ENCODE results near the gene PCNX2.
"Not testable (repeated sequence)": the region's sequence is repeated elsewhere in the genome, so short reads cannot be mapped to it uniquely, and the experiment has no call there.

PCNX2 gene

DNA sequence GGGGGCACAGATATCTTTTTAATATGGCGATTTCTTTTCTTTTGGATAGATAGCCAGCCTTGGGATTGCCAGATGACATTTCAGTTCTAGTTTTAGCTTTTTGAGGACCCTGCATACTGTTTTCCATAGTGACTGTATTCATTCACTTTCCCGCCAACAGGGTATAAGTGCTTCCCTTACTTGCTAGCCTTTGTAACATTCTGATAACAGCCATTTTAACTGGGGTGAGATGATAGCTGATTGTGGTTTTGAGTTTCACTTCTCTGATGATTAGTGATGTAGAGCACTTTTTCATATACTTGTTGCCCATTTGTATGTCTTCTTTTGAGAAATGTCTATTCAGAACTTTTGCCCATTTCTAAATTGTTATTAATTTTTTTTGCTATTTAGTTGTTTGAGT lies 193.2 kb downstream of the PCNX2 start:
- no peak for DNase-seq (ENCODE audit: low spot score)

DNA sequence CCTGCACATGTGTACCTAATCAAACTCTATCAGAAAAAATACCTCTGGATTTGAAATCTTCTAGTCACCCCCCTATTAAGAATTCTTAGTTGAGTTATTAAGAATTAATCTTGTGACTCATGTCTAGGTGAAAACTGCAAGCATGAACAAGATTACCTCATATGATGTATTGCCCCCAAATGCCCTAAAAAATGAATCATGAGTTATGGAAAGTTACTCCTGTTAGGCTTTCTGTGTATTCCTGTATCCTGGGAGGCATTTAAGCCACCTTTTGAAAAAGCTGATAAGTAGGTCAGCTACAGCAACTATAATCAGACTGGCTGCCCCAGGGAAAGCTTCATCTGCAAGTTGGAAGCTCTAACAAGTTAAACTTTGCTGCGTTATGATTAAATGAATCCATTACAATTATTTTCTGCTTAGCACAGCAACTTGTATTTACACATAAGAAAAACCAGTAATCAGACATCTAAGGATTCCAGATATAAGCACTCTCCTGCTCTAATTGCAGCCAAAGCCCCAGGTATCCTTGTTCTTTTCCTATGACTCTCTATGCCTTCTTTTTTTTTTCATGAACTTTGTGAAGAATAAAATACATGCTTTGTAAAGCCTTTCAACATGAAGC lies 197.5 kb downstream of the PCNX2 start:
- no peak for DNase-seq (ENCODE audit: low spot score)

GRCh38 chr1:233097546-233097945 lies 198.0 kb downstream of the PCNX2 start:
- DNase-seq (ENCODE audit: low spot score): no peak

GRCh38 chr1:233094691-233095090 lies 200.8 kb downstream of the PCNX2 start:
- DNase-seq (ENCODE audit: low spot score): no peak

- no peak for DNase-seq (ENCODE audit: low spot score)
Observed at GRCh38 chr1:233094269-233094668, 201.3 kb downstream of the PCNX2 start.

DNA sequence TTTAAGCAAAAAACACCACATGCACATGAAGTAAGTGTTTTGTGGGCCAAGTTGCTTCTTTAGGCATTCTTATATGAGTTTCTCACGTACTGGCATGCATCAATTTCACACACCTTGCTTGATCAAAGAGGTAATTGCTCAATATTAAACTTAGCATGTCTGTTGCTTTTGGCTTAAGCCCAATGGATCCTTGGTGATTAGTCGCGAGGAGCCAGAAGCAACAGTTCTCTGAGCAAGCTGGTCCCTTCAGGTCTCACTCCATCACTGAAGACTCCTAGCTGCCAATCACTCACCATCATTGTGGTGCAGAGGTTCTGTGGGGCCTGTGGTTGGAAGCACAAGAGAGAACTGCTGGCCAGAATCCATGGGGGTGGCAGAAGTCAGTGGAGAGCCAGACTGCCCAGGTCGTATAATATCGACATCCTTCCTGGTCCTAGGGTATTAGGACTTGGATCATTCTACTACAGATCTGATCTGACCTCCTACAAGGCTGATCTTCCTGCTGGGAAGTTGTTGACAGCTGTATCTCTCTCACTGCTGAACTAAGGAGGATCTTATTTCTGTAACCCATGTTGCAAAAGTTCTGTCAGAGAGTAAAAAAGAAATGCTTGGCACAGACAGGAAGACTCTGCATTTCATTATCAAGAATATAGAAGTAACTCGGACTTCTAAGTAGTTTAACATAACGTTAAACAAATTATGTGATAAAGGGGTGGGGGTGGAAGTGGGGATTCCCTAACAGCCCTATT lies 204.6 kb downstream of the PCNX2 start:
- DNase-seq (ENCODE audit: low spot score): no peak

GRCh38 chr1:233089251-233089650 lies 206.3 kb downstream of the PCNX2 start:
- no peak for DNase-seq (ENCODE audit: low spot score)

DNA sequence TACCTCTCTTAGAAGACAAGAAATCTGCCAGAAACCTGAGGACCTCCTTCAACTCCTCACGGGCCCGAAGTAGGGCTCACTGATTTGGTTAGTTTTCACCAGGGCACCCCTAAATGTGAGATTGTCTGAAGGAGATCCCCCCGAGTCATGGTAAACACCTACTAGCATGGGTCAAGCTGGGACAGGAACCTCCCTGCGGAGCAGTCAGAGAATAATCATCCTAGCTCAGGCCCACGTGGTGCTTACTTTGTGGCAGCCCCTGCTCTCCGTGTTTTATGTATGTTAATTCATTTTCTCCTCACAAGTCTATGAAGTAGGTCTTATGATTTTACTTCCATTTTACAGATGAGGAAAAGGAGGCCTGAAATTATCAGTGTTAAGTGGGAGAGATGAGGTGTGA lies 206.9 kb downstream of the PCNX2 start:
- DNase-seq (ENCODE audit: low spot score): no peak

DNA sequence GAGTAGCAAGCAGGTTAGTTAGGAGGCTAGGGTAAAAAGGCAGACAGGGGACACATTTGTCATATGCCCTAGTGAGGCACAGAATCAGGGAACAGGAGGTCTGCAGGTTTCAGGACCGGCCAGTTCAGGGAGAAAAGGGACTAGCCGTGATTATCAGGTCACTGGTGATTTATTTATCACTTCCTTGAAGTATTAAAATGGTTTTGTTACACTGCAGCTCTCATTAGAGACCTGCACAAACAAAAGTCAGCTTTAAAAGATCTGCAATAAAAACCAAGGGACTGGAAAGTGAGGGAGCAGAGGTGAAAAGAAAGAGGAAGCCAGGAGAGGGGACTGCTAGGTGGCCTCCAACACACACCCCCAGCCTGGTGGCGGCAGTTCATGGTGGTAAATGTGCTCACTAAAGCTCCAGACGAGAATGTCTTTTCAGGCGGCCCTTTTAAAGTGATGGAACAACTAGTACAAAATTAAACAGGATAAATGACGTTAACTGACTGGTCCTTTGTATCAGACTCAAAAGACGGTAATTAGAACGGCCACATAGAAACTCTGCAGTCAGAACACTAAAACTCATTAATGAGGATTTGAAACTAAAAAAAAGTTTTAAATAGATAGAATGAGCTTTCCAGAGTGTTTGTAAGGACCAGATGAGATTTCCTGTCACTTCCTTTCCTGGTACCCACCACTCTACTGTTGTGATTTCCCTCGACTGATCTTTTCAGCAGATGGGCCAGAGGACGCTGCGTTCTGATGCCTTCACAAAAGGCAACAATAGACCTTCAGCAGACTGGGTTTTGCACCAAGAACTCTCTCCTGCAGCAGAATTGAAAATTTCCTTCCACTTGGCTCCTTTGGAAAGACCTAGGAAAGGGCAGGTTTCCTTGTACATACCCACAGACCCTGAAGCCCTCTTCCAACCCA lies 208.3 kb downstream of the PCNX2 start:
- no peak for DNase-seq (ENCODE audit: low spot score)

DNA sequence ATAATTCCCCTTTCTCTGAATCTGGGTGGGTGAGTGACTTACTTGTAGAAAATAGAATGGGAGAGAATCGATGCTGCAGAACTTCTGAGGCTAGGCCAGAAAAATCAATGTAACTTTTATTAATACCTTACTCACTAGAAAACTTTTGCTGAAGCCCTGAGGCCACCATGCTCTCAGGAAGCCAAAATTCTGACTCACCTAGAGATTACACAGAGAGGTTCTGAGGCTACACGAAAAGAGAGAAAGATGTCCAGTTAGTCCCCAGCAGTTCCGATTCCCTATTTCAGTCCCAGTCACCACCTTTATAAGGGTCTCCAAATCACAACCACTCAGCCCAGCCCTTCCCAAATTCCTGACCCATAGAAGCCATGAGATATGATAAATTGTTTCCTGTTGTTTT lies 210.0 kb downstream of the PCNX2 start:
- no peak for DNase-seq (ENCODE audit: low spot score)

GRCh38 chr1:233082778-233083550 lies 212.6 kb downstream of the PCNX2 start:
- DNase-seq (ENCODE audit: low spot score): no peak

- no peak for DNase-seq (ENCODE audit: low spot score)
Observed at GRCh38 chr1:233081735-233082134, 213.8 kb downstream of the PCNX2 start.

DNA sequence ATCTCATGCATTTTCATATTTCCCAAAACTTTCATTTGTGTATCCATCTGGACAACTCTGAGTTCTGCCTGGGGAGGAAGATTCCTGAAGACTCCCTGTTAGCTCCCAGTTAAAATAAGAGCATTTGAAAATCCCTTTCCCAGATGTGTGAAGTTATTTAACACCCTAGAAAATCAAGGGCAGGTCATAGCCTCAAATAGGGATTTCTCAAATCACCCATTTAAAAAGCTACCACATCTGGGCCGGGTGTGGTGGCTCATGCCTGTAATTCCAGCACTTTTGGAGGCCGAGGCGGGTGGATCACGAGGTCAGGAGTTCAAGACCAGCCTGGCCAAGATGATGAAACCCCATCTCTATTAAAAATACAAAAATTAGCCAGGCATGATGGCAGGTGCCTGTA lies 214.7 kb downstream of the PCNX2 start:
- DNase-seq (ENCODE audit: low spot score): not testable (repeated sequence)

- DNase-seq (ENCODE audit: low spot score): no peak
Observed at GRCh38 chr1:233080286-233080685, 215.2 kb downstream of the PCNX2 start.

DNA sequence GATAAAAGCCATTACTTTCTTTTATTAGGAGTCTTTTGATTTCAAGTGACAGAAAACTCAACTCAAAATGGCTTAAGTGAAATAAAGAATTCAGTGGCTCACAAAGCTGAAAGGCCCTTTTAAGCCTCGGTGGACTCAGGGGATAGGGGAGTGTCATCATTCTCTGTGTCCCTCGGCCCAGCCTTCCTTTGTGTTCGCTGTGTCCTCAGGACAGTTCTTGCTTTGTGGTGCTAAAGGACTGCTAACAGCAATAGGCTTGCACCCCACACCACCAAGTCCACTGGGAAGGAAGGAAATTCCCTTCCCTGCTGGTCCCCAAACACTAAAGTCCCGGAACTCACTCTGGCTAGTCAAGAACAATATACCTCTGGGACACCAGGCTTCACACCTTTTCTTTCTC lies 216.0 kb downstream of the PCNX2 start:
- no peak for DNase-seq (ENCODE audit: low spot score)

GRCh38 chr1:233078396-233078795 lies 217.1 kb downstream of the PCNX2 start:
- DNase-seq (ENCODE audit: low spot score): no peak

DNA sequence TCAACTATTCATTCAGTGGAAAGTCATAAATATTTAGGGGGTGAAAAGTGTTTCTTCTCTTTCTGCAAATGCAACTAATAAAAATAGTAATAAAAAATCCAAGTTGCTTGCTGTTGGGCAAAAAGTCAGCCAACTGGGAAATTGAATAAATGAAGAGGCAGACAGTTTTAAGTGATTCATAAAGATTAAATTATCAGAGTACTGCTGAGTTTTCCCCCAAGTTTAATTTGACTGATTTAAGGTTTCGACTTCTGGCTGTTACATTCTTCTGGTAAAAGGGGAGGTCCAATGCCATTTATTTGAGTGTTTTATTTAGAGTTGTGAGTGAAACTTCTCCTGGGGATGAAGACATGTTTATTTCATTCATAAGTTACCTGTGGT lies 219.6 kb downstream of the PCNX2 start:
- DNase-seq (ENCODE audit: low spot score): no peak

DNA sequence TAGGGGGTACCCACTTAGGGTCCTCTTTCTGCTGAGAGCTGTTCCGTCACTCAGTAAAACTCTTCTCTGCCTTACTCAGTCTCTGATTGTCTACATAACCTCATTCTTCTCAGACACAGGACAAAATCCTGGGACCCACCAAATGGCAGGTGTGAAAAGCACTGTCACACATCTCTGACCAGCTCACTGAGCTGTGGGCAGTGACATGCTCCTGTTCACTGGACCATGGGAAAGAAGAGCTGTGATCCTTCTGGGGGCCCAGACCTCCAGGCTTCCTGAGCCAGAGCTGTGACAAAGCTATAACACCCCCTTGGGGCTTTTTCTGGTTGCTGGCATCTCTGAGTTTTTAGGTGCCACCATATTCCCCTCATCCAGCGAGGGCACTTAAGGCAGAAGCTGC lies 229.4 kb downstream of the PCNX2 start:
- DNase-seq (ENCODE audit: low spot score): no peak

- DNase-seq (ENCODE audit: low spot score): no peak
Observed at GRCh38 chr1:233065685-233066084, 229.8 kb downstream of the PCNX2 start.

GRCh38 chr1:233064988-233065387 lies 230.5 kb downstream of the PCNX2 start:
- DNase-seq (ENCODE audit: low spot score): no peak

DNA sequence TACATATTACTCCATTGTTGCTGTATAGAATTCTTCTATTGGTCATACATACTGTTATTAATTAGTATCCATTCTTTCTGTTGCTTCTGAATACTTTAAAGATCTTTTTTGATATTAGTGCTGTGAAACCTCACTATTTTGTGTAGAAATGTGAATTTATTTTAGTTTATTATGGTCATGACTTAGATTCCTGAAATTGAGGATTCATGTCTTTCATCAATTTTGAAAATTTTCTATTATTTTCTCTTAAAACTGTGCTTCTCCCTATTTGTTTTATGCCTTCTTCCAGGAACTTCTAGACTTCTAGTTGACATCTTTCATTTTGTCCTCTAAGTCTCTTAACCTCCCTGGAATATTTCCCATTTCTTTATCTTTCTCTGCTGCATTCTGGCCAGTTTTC lies 232.1 kb downstream of the PCNX2 start:
- DNase-seq (ENCODE audit: low spot score): no peak

DNA sequence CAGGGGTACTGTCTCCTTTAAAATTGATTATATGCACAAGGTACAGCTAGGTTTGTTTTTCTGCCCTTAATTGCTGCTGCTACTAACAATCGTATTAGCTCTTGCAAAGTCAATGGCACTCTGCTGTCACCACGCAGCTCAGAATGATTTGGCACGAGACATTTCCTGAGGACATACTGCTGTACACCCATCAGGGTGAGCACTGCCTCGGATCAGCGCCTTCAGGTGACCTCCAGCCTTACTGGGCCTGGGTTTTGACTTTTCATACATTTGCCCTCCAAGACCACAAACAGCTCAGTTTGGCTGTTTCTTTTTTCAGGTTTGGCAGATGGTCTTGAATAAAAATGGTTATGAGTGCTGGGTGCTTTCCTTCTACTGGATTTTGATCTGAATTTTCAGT lies 234.3 kb downstream of the PCNX2 start:
- DNase-seq (ENCODE audit: low spot score): no peak
